ENCODE measurements around the gene RPS2. TPM values are rescaled to one million over a fixed set of nuclear protein-coding genes. Genes with fewer than 3 reads are reported as not detected.
"Not testable (repeated sequence)": the region's sequence is repeated elsewhere in the genome, so short reads cannot be mapped to it uniquely, and the experiment has no call there.

Gene RPS2
- total RNA-seq, 1 donor from 2014 or later = 1,943 TPM

- no peak for DNase-seq (ENCODE audit: low read depth)
These were observed 43.9 kb downstream of the RPS2 start for GRCh38 chr16:1920727-1921171.

- DNase-seq (ENCODE audit: low read depth) = not testable (repeated sequence)
These were observed 44.5 kb downstream of the RPS2 start for GRCh38 chr16:1920122-1920521.

GRCh38 chr16:1919327-1919998, 45.2 kb downstream of the RPS2 start:
- no peak for DNase-seq (ENCODE audit: low read depth)

- DNase-seq (ENCODE audit: low read depth) = no peak
These were observed 46.0 kb downstream of the RPS2 start, which contains the start of gene HS3ST6 for GRCh38 chr16:1918351-1919326. Gene HS3ST6, minus strand, starts transcription at chr16:1918415. Its CDS starts 92 bp downstream, at chr16:1918323.

GRCh38 chr16:1917665-1918350, 46.8 kb downstream of the RPS2 start:
- no peak for DNase-seq (ENCODE audit: low read depth)

GRCh38 chr16:1917056-1917664, 47.5 kb downstream of the RPS2 start:
- DNase-seq (ENCODE audit: low read depth) = no peak

- DNase-seq (ENCODE audit: low read depth) = no peak
These were observed 48.0 kb downstream of the RPS2 start for GRCh38 chr16:1916640-1916990.

- DNase-seq (ENCODE audit: low read depth) = no peak
These were observed 48.6 kb downstream of the RPS2 start for GRCh38 chr16:1915732-1916639.

- no peak for DNase-seq (ENCODE audit: low read depth)
These were observed 49.6 kb downstream of the RPS2 start for GRCh38 chr16:1914988-1915387.

GRCh38 chr16:1914084-1914608, 50.5 kb downstream of the RPS2 start:
- no peak for DNase-seq (ENCODE audit: low read depth)

- DNase-seq (ENCODE audit: low read depth) = no peak
These were observed 51.1 kb downstream of the RPS2 start for GRCh38 chr16:1913327-1914083.

- no peak for DNase-seq (ENCODE audit: low read depth)
These were observed 52.4 kb downstream of the RPS2 start for GRCh38 chr16:1912215-1912543.

Other genes with a start within 250 kb of the RPS2 start
- gene NME3, start 193.3 kb downstream of the RPS2 start, total RNA-seq = 51.2 and 61.2 TPM in 2 replicates
- 15.0 and 17.2 TPM in 2 replicates for gene EME2, start 192.0 kb downstream of the RPS2 start, total RNA-seq
- gene MRPS34, start 191.7 kb downstream of the RPS2 start, total RNA-seq = 152 TPM in 2 replicates
- gene SPSB3, start 182.3 kb downstream of the RPS2 start, total RNA-seq = 27.0 and 39.6 TPM in 2 replicates
- gene NUBP2, start 181.9 kb downstream of the RPS2 start, total RNA-seq = 114 and 157 TPM in 2 replicates
- gene IGFALS, start 171.1 kb downstream of the RPS2 start, total RNA-seq = not detected in 2 replicates
- gene HAGH, start 138.0 kb downstream of the RPS2 start, total RNA-seq = 178 and 182 TPM in 2 replicates
- gene FAHD1, start 137.6 kb downstream of the RPS2 start, total RNA-seq = 48.6 and 53.2 TPM in 2 replicates
- not detected in 2 replicates for gene MEIOB, start 92.7 kb downstream of the RPS2 start, total RNA-seq
- gene HS3ST6, start 46.4 kb downstream of the RPS2 start, total RNA-seq = not detected in 2 replicates
- 23.2 and 26.8 TPM in 2 replicates for gene MSRB1, start 21.6 kb downstream of the RPS2 start, total RNA-seq
- 4.0 and 5.8 TPM in 2 replicates for gene RPL3L, start 10.1 kb downstream of the RPS2 start, total RNA-seq
- 206 and 226 TPM in 2 replicates for gene NDUFB10, start 5.3 kb downstream of the RPS2 start, total RNA-seq
- gene RNF151, start 2.0 kb upstream of the RPS2 start, total RNA-seq = 0.24 TPM in 1 of 2 replicates, not detected in the other
- gene TBL3, start 7.2 kb upstream of the RPS2 start, total RNA-seq = 46.8 and 66.4 TPM in 2 replicates
- gene NOXO1, start 16.6 kb upstream of the RPS2 start, total RNA-seq = 1.1 and 3.1 TPM in 2 replicates
- 19.9 and 22.6 TPM in 2 replicates for gene GFER, start 19.4 kb upstream of the RPS2 start, total RNA-seq
- 0.51 and 2.7 TPM in 2 replicates for gene SYNGR3, start 25.1 kb upstream of the RPS2 start, total RNA-seq
- gene ZNF598, start 45.0 kb upstream of the RPS2 start, total RNA-seq = 33.5 and 50.3 TPM in 2 replicates
- gene NPW, start 55.0 kb upstream of the RPS2 start, total RNA-seq = 0.29 and 0.83 TPM in 2 replicates
- 38.1 and 52.7 TPM in 2 replicates for gene NHERF2, start 62.1 kb upstream of the RPS2 start, total RNA-seq
- 17.3 and 25.7 TPM in 2 replicates for gene NTHL1, start 83.0 kb upstream of the RPS2 start, total RNA-seq
- gene TSC2, start 83.2 kb upstream of the RPS2 start, total RNA-seq = 49.6 and 81.9 TPM in 2 replicates
- gene PKD1, start 171.1 kb upstream of the RPS2 start, total RNA-seq = 180 and 198 TPM in 2 replicates
- 0.91 and 1.9 TPM in 2 replicates for gene RAB26, start 183.8 kb upstream of the RPS2 start, total RNA-seq
- gene TRAF7, start 191.0 kb upstream of the RPS2 start, total RNA-seq = 95.8 and 120 TPM in 2 replicates
- 1.0 and 1.4 TPM in 2 replicates for gene CASKIN1, start 231.8 kb upstream of the RPS2 start, total RNA-seq
- gene MLST8, start 240.6 kb upstream of the RPS2 start, total RNA-seq = 30.3 and 46.9 TPM in 2 replicates
- gene BRICD5, start 246.0 kb upstream of the RPS2 start, total RNA-seq = 4.3 and 7.2 TPM in 2 replicates

All from myocyte (in vitro differentiated cells).